GF-D8 (cell line): ENCODE results near the gene SAFB.

Experiments used
- DNase-seq: peaks from one replicate; lab custom pipeline; 2025; lab: John Stamatoyannopoulos, UW

Gene SAFB

GRCh38 chr19:5666921-5667610 is 44.2 kb downstream of the SAFB start:
- no peak for DNase-seq

GRCh38 chr19:5667751-5668271 is 44.9 kb downstream of the SAFB start:
- DNase-seq: no peak

GRCh38 chr19:5669212-5669611 is 46.3 kb downstream of the SAFB start:
- DNase-seq: no peak

GRCh38 chr19:5671600-5671999 is 48.7 kb downstream of the SAFB start:
- no peak for DNase-seq

GRCh38 chr19:5672708-5673459 is 50.0 kb downstream of the SAFB start:
- no peak for DNase-seq

GRCh38 chr19:5673752-5674151 is 50.9 kb downstream of the SAFB start:
- DNase-seq: no peak

- DNase-seq: no peak
Measured at GRCh38 chr19:5674714-5675113, 51.8 kb downstream of the SAFB start.

GRCh38 chr19:5676105-5676771 is 53.4 kb downstream of the SAFB start:
- no peak for DNase-seq

- DNase-seq: no peak
Measured at GRCh38 chr19:5676772-5677105, 53.9 kb downstream of the SAFB start.

- no peak for DNase-seq
Measured at GRCh38 chr19:5677136-5677535, 54.3 kb downstream of the SAFB start.

GRCh38 chr19:5677580-5677979 is 54.7 kb downstream of the SAFB start:
- DNase-seq: no peak

- DNase-seq: no peak
Measured at GRCh38 chr19:5678071-5678718, 55.3 kb downstream of the SAFB start.

- DNase-seq: no peak
Measured at GRCh38 chr19:5679289-5680083, 56.6 kb downstream of the SAFB start.

GRCh38 chr19:5680084-5680436 is 57.2 kb downstream of the SAFB start:
- DNase-seq: no peak

GRCh38 chr19:5680437-5681368 is 57.8 kb downstream of the SAFB start, which contains the start of the genes HSD11B1L and MICOS13:
Gene HSD11B1L (plus strand): TSS chr19:5681027. CDS start chr19:5684833, 3,806 bp downstream.
Gene MICOS13 (minus strand): TSS chr19:5680516. CDS start chr19:5680486, 30 bp downstream.
- DNase-seq: peak; percentile 96

GRCh38 chr19:5681391-5682106 is 58.7 kb downstream of the SAFB start:
- no peak for DNase-seq

GRCh38 chr19:5682107-5682482 is 59.2 kb downstream of the SAFB start:
- DNase-seq: no peak

- DNase-seq: no peak
Measured at GRCh38 chr19:5683177-5683886, 60.4 kb downstream of the SAFB start.
